Measurements from ENCODE around the gene DPP8.

DNA sequence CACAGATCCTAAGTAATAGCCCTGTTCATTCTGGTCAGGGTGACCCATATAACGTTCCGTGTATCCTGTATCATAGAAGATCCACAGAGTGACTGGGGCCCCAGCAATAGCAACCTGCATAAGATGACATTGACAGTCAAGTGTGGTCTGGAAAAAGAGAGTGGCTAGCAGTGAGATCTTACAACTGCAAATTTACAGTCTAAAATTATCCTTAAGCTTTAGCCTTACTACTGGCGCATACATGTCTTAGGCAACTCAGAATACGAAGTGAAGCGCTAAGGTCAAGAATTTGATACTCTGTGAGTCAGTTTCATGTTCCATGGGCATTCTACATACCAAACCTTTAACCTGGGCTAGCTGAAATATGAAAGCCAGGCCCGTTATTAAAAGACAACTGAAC lies 65.5 kb downstream of the DPP8 start:
- TF ChIP-seq POLR2A (IDR thresholded peaks at IDR 0.05; ENCODE audit: low read depth, low read length) (no peak), POLR2AphosphoS5 (IDR thresholded peaks at IDR 0.05; ENCODE audit: low read depth, low read length) (no peak), TAF1 (IDR thresholded peaks at IDR 0.05; ENCODE audit: borderline replicate concordance, low read depth, low read length) (no peak)
